Fibroblast of lung (primary cell): ENCODE measurements around the gene SLC12A1.

Source experiments
- CTCF ChIP-seq, 2 donors: IDR thresholded peaks in 1 of 2; conservative IDR thresholded peaks in 1 of 2; 1 replicate in 1 of 2; 2 replicates in 1 of 2; pipeline ENCODE4 v1.5.1; 2011 to 2012; ENCODE audit warnings: low read length in 2 of 2, control low read depth in 1 of 2, inconsistent platforms in 1 of 2, low read depth in 1 of 2, mild to moderate bottlenecking in 1 of 2
- EZH2 ChIP-seq: IDR thresholded peaks from 2 replicates; pipeline ENCODE4 v1.5.1; 2012; ENCODE audit warnings: low read length, control low read depth, mild to moderate bottlenecking; ENCODE audit errors: missing control alignments

- TF ChIP-seq CTCF (conservative IDR thresholded peaks at IDR 0.05 in 1 of 2, IDR thresholded peaks at IDR 0.05 in 1 of 2; ENCODE audit: low read depth in 1 of 2, low read length in 2 of 2) (no peak), EZH2 (no peak)
Observed at GRCh38 chr15:48178648-48178931, 27.5 kb upstream of the SLC12A1 start.
